ENCODE measurements around the gene TP53.

DNA sequence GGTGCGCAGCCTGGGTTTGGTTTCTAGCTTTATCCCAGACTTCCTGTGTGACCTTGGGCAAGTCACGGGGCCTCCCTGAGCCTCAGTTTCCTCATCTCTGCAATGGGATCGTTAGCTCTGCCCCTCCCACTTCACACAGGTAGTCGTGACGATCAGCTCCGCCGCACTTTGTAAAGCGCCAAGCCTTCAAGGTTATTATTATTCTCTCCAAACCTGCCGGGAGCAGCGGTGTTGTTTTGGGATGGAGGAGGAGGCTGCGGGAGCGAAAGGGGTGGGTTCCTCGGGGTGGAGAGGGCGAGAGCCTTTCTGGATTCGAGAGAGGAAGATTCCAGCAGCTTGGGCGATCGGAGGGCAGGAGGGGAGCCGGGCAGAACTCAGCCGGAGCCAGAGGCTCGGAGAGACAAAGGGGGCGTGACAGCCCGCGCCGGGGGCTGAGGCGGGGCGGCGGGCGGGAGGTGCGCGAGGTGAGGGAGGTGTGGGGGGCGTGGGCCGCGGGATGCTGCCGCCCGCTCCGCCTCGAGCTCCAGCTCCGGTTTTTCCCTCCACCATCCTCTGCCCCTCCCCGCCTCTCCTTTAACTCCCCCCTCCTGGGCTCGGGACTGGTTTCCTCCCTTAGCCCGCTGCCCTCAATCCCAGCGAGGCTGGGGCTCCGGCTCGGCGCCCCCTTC is 17.4 kb upstream of the TP53 start, which contains the start of gene EFNB3:
- TF ChIP-seq FOXM1 (IDR thresholded peaks at IDR 0.05; ENCODE audit: low read depth) (no peak), POLR2AphosphoS5 (IDR thresholded peaks at IDR 0.05; ENCODE audit: low read depth, low read length) (no peak; the same call in 1 of the 2 replicates), GABPA (IDR thresholded peaks at IDR 0.05; ENCODE audit: low read depth) (no peak)
- TF ChIP-seq, protein P1, sequence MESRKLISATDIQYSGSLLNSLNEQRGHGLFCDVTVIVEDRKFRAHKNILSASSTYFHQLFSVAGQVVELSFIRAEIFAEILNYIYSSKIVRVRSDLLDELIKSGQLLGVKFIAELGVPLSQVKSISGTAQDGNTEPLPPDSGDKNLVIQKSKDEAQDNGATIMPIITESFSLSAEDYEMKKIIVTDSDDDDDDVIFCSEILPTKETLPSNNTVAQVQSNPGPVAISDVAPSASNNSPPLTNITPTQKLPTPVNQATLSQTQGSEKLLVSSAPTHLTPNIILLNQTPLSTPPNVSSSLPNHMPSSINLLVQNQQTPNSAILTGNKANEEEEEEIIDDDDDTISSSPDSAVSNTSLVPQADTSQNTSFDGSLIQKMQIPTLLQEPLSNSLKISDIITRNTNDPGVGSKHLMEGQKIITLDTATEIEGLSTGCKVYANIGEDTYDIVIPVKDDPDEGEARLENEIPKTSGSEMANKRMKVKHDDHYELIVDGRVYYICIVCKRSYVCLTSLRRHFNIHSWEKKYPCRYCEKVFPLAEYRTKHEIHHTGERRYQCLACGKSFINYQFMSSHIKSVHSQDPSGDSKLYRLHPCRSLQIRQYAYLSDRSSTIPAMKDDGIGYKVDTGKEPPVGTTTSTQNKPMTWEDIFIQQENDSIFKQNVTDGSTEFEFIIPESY (IDR thresholded peaks at IDR 0.05; ENCODE audit: borderline replicate concordance, low read depth): no peak
- TF ChIP-seq, protein P2, sequence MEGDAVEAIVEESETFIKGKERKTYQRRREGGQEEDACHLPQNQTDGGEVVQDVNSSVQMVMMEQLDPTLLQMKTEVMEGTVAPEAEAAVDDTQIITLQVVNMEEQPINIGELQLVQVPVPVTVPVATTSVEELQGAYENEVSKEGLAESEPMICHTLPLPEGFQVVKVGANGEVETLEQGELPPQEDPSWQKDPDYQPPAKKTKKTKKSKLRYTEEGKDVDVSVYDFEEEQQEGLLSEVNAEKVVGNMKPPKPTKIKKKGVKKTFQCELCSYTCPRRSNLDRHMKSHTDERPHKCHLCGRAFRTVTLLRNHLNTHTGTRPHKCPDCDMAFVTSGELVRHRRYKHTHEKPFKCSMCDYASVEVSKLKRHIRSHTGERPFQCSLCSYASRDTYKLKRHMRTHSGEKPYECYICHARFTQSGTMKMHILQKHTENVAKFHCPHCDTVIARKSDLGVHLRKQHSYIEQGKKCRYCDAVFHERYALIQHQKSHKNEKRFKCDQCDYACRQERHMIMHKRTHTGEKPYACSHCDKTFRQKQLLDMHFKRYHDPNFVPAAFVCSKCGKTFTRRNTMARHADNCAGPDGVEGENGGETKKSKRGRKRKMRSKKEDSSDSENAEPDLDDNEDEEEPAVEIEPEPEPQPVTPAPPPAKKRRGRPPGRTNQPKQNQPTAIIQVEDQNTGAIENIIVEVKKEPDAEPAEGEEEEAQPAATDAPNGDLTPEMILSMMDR (IDR thresholded peaks at IDR 0.05): no peak

Measured in SK-N-SH (cell line).